CD14-positive monocyte (primary cell): ENCODE results near the gene SYS1. TPM values are rescaled to one million over a fixed set of nuclear protein-coding genes. Genes with fewer than 3 reads are reported as not detected.

ENCODE experiments used
- DNase-seq, 3 donors: peaks; one replicate each; pipeline ENCODE4 v3.0.0-alpha.2; 2011 to 2022
- H2AFZ ChIP-seq: 2 replicates; pipeline ENCODE4 v1.6.0; 2012; ENCODE audit warnings: mild to moderate bottlenecking, low read depth, low read length, inconsistent platforms; ENCODE audit not compliant: insufficient read depth, poor library complexity, severe bottlenecking
- H3K27ac ChIP-seq, 2 donors: 1 replicate in 1 of 2; 2 replicates in 1 of 2; pipeline ENCODE4 v1.5.1; 2012 to 2013; ENCODE audit warnings: low read length in 2 of 2, control low read depth in 1 of 2, inconsistent platforms in 1 of 2, low read depth in 1 of 2, mild to moderate bottlenecking in 1 of 2
- H3K27me3 ChIP-seq, 2 donors: one replicate each; pipeline versions ENCODE4 v1.6.0 to v1.6.1; 2011 to 2013; ENCODE audit warnings: low read length in 2 of 2; ENCODE audit not compliant: control insufficient read depth in 2 of 2, insufficient read depth in 2 of 2
- H3K36me3 ChIP-seq, 2 donors: replicated peaks in 1 of 2; 1 replicate in 1 of 2; 2 replicates in 1 of 2; pipeline versions ENCODE4 v1.5.1 to v1.6.1; 2012 to 2013; ENCODE audit warnings: low read length in 2 of 2, control low read depth in 1 of 2, inconsistent platforms in 1 of 2, mild to moderate bottlenecking in 1 of 2; ENCODE audit not compliant: insufficient read depth in 2 of 2, control insufficient read depth in 1 of 2
- H3K4me1 ChIP-seq, 2 donors: 1 replicate in 1 of 2; 2 replicates in 1 of 2; pipeline versions ENCODE4 v1.5.1 to v1.6.1; 2012 to 2013; ENCODE audit warnings: low read length in 2 of 2, control low read depth in 1 of 2, inconsistent platforms in 1 of 2, mild to moderate bottlenecking in 1 of 2, moderate library complexity in 1 of 2; ENCODE audit not compliant: insufficient read depth in 2 of 2, control insufficient read depth in 1 of 2
- H3K4me2 ChIP-seq: replicated peaks from 2 replicates; pipeline ENCODE3; 2012; ENCODE audit warnings: low read length, moderate library complexity, mild to moderate bottlenecking; ENCODE audit not compliant: poor library complexity, severe bottlenecking; ENCODE audit errors: extremely low read depth
- H3K4me3 ChIP-seq, 3 experiments: fragments of 200-600 bp in 1 of 3; sonication (generic) in 1 of 3; replicated peaks in 1 of 3; 1 replicate in 2 of 3; 2 replicates in 1 of 3; pipeline ENCODE4 v1.5.1; 2011 to 2013; ENCODE audit warnings: low read length in 3 of 3, mild to moderate bottlenecking in 3 of 3, control low read depth in 2 of 3, low read depth in 2 of 3, inconsistent platforms in 1 of 3, moderate library complexity in 1 of 3
- H3K79me2 ChIP-seq: 2 replicates; pipeline ENCODE4 v1.6.0; 2012; ENCODE audit warnings: mild to moderate bottlenecking, control low read depth, inconsistent platforms, low read length, moderate library complexity; ENCODE audit not compliant: insufficient read depth
- H3K9ac ChIP-seq: 2 replicates; pipeline ENCODE4 v1.6.0; 2017; ENCODE audit warnings: low read length, mild to moderate bottlenecking; ENCODE audit not compliant: insufficient read depth, poor library complexity, severe bottlenecking
- H3K9me3 ChIP-seq, 2 donors: replicated peaks in 1 of 2; 1 replicate in 1 of 2; 2 replicates in 1 of 2; pipeline versions ENCODE4 v1.5.1 to v1.6.1; 2012 to 2013; ENCODE audit warnings: low read length in 2 of 2, control low read depth in 1 of 2; ENCODE audit not compliant: control insufficient read depth in 1 of 2, insufficient read depth in 1 of 2
- H4K20me1 ChIP-seq: 2 replicates; pipeline ENCODE4 v1.6.0; 2012; ENCODE audit warnings: mild to moderate bottlenecking, low read length, control low read depth, moderate library complexity; ENCODE audit not compliant: insufficient read depth
- H3K27ac Mint-ChIP-seq, 7 donors: one replicate each; pipeline ENCODE4 v1.8.0; 2020; ENCODE audit warnings: mild to moderate bottlenecking in 7 of 7, mixed read lengths in 7 of 7, moderate library complexity in 6 of 7, inconsistent platforms in 2 of 7
- H3K27me3 Mint-ChIP-seq, 3 donors: one replicate each; pipeline ENCODE4 v1.8.0; 2021 to 2022; ENCODE audit warnings: low read depth in 3 of 3, mild to moderate bottlenecking in 3 of 3, mixed read lengths in 3 of 3, moderate library complexity in 3 of 3, inconsistent platforms in 1 of 3
- H3K36me3 Mint-ChIP-seq, 2 donors: one replicate each; pipeline ENCODE4 v1.8.0; 2020; ENCODE audit warnings: mixed read lengths in 2 of 2, inconsistent platforms in 1 of 2, mild to moderate bottlenecking in 1 of 2
- H3K4me1 Mint-ChIP-seq: one replicate; pipeline ENCODE4 v1.8.0; 2020; ENCODE audit warnings: mild to moderate bottlenecking, mixed read lengths
- H3K4me3 Mint-ChIP-seq, 2 donors: one replicate each; pipeline ENCODE4 v1.8.0; 2020; ENCODE audit warnings: mild to moderate bottlenecking in 2 of 2, mixed read lengths in 2 of 2, moderate library complexity in 1 of 2
- H3K9me3 Mint-ChIP-seq, 7 donors: one replicate each; pipeline ENCODE4 v1.8.0; 2020 to 2022; ENCODE audit warnings: mixed read lengths in 7 of 7, mild to moderate bottlenecking in 6 of 7, moderate library complexity in 6 of 7, inconsistent platforms in 2 of 7
- WGBS: methylation state at CpG from one replicate; pipeline ENCODE4 v1.1.5; 2013; ENCODE audit warnings: missing lambda C conversion rate; ENCODE audit not compliant: insufficient coverage; 5-methylcytosine and 5-hydroxymethylcytosine counted together
- intact Hi-C, 2 donors: fragments of 100-400 bp; cut with micrococcal nuclease; formaldehyde crosslinking; loops; one replicate each; pipeline versions ENCODE4 v1.15.0 to v1.15.1; 2023
- polyA plus RNA-seq, 3 donors: library from polyadenylated mRNA; depleted of rRNA in 1 of 3; unstranded in 2 of 3; stranded (reverse) in 1 of 3; fragments of 300-500 nt in 2 of 3; fragments of >200 nt in 1 of 3; fragmentation: Illumina TruSeq in 2 of 3; gene quantifications; 1 replicate in 2 of 3; 2 replicates in 1 of 3; pipeline ENCODE4 v1.2.3, GENCODE V29; 2012 to 2021
- TF ChIP-seq, protein P1 (sequence below): fragments of 200-600 bp; IDR thresholded peaks from one replicate; pipeline ENCODE4 v1.8.0; 2022; ENCODE audit warnings: antibody characterized with exemption, mild to moderate bottlenecking

Gene SYS1
- polyA plus RNA-seq, 3 donors, result 16.8 to 23.1 (median 22.1) TPM

DNA sequence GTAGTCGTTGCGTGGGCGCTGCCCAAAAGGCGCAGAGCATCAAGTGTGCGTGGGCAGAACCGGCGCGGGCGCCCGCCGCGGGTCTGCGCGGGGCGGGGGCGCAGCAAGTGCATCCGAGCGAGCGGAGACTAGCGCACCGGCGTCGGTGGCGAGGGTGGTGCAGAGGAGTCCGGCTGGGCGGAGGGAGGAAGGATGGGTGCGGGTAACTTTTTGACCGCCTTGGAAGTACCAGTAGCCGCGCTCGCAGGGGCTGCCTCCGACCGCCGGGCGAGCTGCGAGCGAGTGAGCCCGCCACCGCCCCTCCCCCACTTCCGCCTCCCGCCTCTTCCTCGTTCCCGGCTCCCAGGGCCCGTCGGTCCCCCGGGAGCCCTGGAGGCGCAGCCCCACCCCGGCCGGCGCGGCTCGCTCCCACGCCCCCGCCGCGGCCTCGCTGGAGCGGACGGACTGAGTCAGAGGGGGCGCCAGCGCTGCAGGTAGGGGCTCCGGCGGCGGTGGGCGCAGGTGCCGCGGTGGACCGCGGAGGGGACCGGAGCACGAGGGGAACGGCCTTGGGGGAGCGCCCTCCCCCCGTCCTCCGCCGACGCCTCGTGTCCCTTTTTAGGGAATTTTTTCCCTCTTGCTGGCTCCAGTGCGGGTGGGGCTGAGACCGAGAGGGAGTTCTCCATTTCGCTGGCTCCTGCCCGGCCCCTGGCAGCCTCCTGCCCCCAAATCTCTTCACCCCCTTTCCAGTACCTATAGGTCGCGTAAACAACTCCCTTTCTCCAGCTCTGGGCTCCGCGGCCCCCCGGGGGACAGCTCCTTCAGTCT is 43.5 kb downstream of the SYS1 start:
- Histone ChIP-seq H3K9ac (peak overlapping the region; percentile 63), H3K27me3 (peaks cover 23 to 37% of the 10 kb centered on the region in 2 donors), H3K4me1 (peaks cover 28 to 38% of the 10 kb centered on the region in 2 donors), H2AFZ (peak overlapping the region; percentile 92), H3K4me3 (peak overlapping the region; percentile 65 to 85 (median 73)), H3K9me3 (peaks cover 2 to 12% of the 10 kb centered on the region in 2 donors), H3K4me2 (peak overlapping the region; percentile 97), H3K27ac (no peak overlapping the region), H3K36me3 (peaks cover 0 to 6% of the 10 kb centered on the region in 2 donors), H4K20me1 (peaks cover 5% of the 10 kb centered on the region), H3K79me2 (no peaks in the 10 kb centered on the region)
- Mint-ChIP-seq H3K4me3 (peak overlapping the region; percentile 85 to 93), H3K36me3 (peaks cover 6 to 23% of the 10 kb centered on the region in 2 donors), H3K9me3 (peaks cover 6 to 17% (median 14%) of the 10 kb centered on the region in 7 donors), H3K27me3 (peaks cover 31 to 52% (median 40%) of the 10 kb centered on the region in 3 donors), H3K4me1 (peaks cover 30% of the 10 kb centered on the region), H3K27ac (peak overlapping the region in 2 of 7 donors; percentile 58 to 69)
- intact Hi-C loops, result loop anchor here in 1 of 2 donors (5.0 kb wide), 1 partner anchor 34 kb away; no protein-coding TSS in a partner anchor
- WGBS, result under 1% methylated on average over 78 of the region's 87 CpGs
- TF ChIP-seq, protein P1, sequence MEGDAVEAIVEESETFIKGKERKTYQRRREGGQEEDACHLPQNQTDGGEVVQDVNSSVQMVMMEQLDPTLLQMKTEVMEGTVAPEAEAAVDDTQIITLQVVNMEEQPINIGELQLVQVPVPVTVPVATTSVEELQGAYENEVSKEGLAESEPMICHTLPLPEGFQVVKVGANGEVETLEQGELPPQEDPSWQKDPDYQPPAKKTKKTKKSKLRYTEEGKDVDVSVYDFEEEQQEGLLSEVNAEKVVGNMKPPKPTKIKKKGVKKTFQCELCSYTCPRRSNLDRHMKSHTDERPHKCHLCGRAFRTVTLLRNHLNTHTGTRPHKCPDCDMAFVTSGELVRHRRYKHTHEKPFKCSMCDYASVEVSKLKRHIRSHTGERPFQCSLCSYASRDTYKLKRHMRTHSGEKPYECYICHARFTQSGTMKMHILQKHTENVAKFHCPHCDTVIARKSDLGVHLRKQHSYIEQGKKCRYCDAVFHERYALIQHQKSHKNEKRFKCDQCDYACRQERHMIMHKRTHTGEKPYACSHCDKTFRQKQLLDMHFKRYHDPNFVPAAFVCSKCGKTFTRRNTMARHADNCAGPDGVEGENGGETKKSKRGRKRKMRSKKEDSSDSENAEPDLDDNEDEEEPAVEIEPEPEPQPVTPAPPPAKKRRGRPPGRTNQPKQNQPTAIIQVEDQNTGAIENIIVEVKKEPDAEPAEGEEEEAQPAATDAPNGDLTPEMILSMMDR, result no peak
- DNase-seq, result no peak

DNA sequence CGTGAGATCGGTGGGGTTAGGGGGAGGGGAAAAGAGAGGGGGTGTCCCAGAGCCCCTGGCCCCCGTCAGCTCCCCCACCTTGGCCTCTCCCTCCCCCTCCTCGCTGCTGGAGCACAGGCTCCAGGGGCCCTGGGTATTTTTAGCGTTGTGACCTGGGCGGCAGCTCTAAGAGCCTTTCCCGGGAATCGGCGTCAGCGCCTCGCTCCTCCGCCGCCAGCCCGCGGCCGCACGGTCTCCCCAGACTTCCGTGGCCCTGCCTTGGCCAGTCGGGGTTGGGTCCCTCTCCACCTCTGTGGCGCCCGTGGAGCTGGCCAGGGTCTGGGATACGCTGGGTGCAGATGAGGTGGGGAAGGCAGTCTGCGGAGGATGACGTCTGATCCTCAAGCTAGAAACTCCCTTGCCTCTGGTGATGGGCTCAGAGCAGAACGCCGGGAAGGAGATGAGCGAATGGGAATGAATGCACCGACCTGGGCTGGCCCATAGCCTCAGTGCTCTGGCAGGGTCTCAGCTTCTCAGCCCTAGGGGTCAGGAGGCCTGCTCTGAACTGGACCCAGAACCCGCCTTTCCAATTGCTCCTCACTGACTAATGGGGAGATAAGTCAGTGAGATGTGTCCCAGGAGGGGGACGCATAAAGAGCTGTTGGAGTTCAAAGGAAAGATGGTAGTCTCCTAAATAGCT is 44.2 kb downstream of the SYS1 start:
- H3K4me2 ChIP-seq, result peak overlapping the region; percentile 97
- intact Hi-C loops, result loop anchor here in 1 of 2 donors (5.0 kb wide), 1 partner anchor 35 kb away; no protein-coding TSS in a partner anchor
- WGBS, result 22% methylated on average over 20 of the region's 30 CpGs

More for the DNA sequence above, 44.2 kb downstream of the SYS1 start:
- Histone ChIP-seq H3K4me1 (peaks cover 28 to 38% of the 10 kb centered on the region in 2 donors), H3K79me2 (no peaks in the 10 kb centered on the region), H3K4me3 (peak overlapping the region; percentile 65 to 85 (median 73)), H4K20me1 (peaks cover 5% of the 10 kb centered on the region), H3K27ac (no peak overlapping the region), H3K9me3 (peaks cover 0 to 10% of the 10 kb centered on the region in 2 donors), H3K27me3 (peaks cover 23 to 37% of the 10 kb centered on the region in 2 donors), H3K9ac (peak overlapping the region; percentile 63), H2AFZ (peak overlapping the region; percentile 92), H3K36me3 (peaks cover 0 to 6% of the 10 kb centered on the region in 2 donors)
- Mint-ChIP-seq H3K36me3 (peaks cover 6 to 23% of the 10 kb centered on the region in 2 donors), H3K4me3 (peak overlapping the region; percentile 85 to 93), H3K27me3 (peaks cover 31 to 51% (median 38%) of the 10 kb centered on the region in 3 donors), H3K9me3 (peaks cover under 1 to 12% (median 9%) of the 10 kb centered on the region in 7 donors), H3K27ac (peak overlapping the region in 2 of 7 donors; percentile 58 to 69), H3K4me1 (peaks cover 30% of the 10 kb centered on the region)
- TF ChIP-seq, protein P1, result no peak
- no peak for DNase-seq
